ENCODE results near the gene ZNF701.
"Not testable (repeated sequence)": the region's sequence is repeated elsewhere in the genome, so short reads cannot be mapped to it uniquely, and the experiment has no call there.

DNA sequence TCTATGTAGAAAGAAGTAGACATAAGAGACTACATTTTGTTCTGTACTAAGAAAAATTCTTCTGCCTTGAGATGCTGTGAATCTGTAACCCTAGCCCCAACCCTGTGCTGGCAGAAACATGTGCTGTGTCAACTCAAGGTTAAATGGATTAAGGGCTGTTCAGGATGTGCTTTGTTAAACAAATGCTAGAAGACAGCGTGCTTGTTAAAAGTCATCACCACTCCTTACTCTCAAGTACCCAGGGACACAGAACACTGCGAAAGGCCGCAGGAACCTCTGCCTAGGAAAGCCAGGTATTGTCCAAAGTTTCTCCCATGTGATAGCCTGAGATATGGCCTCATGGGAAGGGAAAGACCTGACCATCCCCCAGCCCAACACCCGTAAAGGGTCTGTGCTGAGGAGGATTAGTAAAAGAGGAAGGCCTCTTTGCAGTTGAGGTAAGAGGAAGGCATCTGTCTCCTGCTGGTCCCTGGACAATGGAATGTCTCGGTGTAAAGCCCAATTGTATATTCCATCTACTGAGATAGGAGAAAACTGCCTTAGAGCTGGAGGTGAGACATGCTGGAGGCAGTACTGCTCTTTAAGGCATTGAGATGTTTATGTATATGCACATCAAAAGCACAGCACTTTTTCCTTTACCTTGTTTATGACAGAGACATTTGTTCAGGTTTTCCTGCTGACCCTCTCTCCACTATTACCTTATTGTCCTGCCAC, 11.2 kb upstream of the ZNF701 start:
- not testable (repeated sequence) for TF ChIP-seq RAD21 (IDR thresholded peaks at IDR 0.05; ENCODE audit: low read depth); EZH2phosphoT487 (IDR thresholded peaks at IDR 0.05; ENCODE audit: borderline replicate concordance); POLR2AphosphoS5 (IDR thresholded peaks at IDR 0.05; ENCODE audit: low read depth, low read length); CBX3 (IDR thresholded peaks at IDR 0.05; ENCODE audit: low read depth); POLR2A (IDR thresholded peaks at IDR 0.05; ENCODE audit: borderline replicate concordance, extremely low read depth, insufficient read depth, insufficient read length); SIN3A (IDR thresholded peaks at IDR 0.05; ENCODE audit: low read depth); JUND (IDR thresholded peaks at IDR 0.05); SRF (IDR thresholded peaks at IDR 0.05; ENCODE audit: low read depth); SP1 (IDR thresholded peaks at IDR 0.05; ENCODE audit: low read depth); YY1 (IDR thresholded peaks at IDR 0.05; ENCODE audit: extremely low read depth, insufficient replicate concordance, low read depth, low read length)
- TF ChIP-seq, protein P1, sequence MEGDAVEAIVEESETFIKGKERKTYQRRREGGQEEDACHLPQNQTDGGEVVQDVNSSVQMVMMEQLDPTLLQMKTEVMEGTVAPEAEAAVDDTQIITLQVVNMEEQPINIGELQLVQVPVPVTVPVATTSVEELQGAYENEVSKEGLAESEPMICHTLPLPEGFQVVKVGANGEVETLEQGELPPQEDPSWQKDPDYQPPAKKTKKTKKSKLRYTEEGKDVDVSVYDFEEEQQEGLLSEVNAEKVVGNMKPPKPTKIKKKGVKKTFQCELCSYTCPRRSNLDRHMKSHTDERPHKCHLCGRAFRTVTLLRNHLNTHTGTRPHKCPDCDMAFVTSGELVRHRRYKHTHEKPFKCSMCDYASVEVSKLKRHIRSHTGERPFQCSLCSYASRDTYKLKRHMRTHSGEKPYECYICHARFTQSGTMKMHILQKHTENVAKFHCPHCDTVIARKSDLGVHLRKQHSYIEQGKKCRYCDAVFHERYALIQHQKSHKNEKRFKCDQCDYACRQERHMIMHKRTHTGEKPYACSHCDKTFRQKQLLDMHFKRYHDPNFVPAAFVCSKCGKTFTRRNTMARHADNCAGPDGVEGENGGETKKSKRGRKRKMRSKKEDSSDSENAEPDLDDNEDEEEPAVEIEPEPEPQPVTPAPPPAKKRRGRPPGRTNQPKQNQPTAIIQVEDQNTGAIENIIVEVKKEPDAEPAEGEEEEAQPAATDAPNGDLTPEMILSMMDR (IDR thresholded peaks at IDR 0.05 in 2 of 3, conservative IDR thresholded peaks at IDR 0.05 in 1 of 3; ENCODE audit: borderline replicate concordance in 1 of 3, insufficient read depth in 1 of 3, low read depth in 2 of 3, low read length in 2 of 3) = not testable (repeated sequence)
- TF ChIP-seq, protein P2, sequence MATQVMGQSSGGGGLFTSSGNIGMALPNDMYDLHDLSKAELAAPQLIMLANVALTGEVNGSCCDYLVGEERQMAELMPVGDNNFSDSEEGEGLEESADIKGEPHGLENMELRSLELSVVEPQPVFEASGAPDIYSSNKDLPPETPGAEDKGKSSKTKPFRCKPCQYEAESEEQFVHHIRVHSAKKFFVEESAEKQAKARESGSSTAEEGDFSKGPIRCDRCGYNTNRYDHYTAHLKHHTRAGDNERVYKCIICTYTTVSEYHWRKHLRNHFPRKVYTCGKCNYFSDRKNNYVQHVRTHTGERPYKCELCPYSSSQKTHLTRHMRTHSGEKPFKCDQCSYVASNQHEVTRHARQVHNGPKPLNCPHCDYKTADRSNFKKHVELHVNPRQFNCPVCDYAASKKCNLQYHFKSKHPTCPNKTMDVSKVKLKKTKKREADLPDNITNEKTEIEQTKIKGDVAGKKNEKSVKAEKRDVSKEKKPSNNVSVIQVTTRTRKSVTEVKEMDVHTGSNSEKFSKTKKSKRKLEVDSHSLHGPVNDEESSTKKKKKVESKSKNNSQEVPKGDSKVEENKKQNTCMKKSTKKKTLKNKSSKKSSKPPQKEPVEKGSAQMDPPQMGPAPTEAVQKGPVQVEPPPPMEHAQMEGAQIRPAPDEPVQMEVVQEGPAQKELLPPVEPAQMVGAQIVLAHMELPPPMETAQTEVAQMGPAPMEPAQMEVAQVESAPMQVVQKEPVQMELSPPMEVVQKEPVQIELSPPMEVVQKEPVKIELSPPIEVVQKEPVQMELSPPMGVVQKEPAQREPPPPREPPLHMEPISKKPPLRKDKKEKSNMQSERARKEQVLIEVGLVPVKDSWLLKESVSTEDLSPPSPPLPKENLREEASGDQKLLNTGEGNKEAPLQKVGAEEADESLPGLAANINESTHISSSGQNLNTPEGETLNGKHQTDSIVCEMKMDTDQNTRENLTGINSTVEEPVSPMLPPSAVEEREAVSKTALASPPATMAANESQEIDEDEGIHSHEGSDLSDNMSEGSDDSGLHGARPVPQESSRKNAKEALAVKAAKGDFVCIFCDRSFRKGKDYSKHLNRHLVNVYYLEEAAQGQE (IDR thresholded peaks at IDR 0.05; ENCODE audit: low read depth) = not testable (repeated sequence)
- TF ChIP-seq, protein P3, sequence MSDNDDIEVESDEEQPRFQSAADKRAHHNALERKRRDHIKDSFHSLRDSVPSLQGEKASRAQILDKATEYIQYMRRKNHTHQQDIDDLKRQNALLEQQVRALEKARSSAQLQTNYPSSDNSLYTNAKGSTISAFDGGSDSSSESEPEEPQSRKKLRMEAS (IDR thresholded peaks at IDR 0.05) = not testable (repeated sequence)
